Type B pancreatic cell (in vitro differentiated cells): Measurements from ENCODE around the gene IFIT3. TPM values are rescaled to one million over a fixed set of nuclear protein-coding genes. Genes with fewer than 3 reads are reported as not detected.

Source experiments
- DNase-seq: peaks from one replicate; pipeline ENCODE4 v3.0.0; 2021; ENCODE audit warnings: mixed read lengths; ENCODE audit not compliant: unreplicated experiment; ENCODE audit errors: extremely low spot score
- H3K27ac Mint-ChIP-seq: 2 replicates; pipeline ENCODE4 v1.8.0; 2021; ENCODE audit warnings: mild to moderate bottlenecking, mixed read lengths
- H3K27me3 Mint-ChIP-seq: 2 replicates; pipeline ENCODE4 v1.8.0; 2021; ENCODE audit warnings: mixed read lengths
- H3K36me3 Mint-ChIP-seq: 2 replicates; pipeline ENCODE4 v1.8.0; 2021; ENCODE audit warnings: mixed read lengths
- H3K4me1 Mint-ChIP-seq: one replicate; pipeline ENCODE4 v1.8.0; 2021; ENCODE audit warnings: mixed read lengths; ENCODE audit not compliant: unreplicated experiment
- H3K4me3 Mint-ChIP-seq: 2 replicates; pipeline ENCODE4 v1.8.0; 2021; ENCODE audit warnings: mild to moderate bottlenecking, mixed read lengths
- H3K9me3 Mint-ChIP-seq: 2 replicates; pipeline ENCODE4 v1.8.0; 2021; ENCODE audit warnings: mixed read lengths
- CTCF ChIP-seq: fragments of 200-600 bp; sonication (generic); conservative IDR thresholded peaks from 2 replicates; pipeline ENCODE4 v1.5.0; 2021; ENCODE audit warnings: antibody characterized with exemption, mild to moderate bottlenecking
- total RNA-seq: library from RNA; stranded (reverse); gene quantifications from 2 replicates; pipeline ENCODE4 v1.2.1, GENCODE V29; 2021; ENCODE audit warnings: low replicate concordance

The IFIT3 gene
- total RNA-seq, 1 donor from 2014 or later = 4.9 TPM

GRCh38 chr10:89304925-89305324 is 22.9 kb upstream of the IFIT3 start:
- TF ChIP-seq CTCF = no peak
- no peaks in the 10 kb centered on the region for H3K36me3 Mint-ChIP-seq
- H3K27ac Mint-ChIP-seq = no peak overlapping the region
- H3K4me1 Mint-ChIP-seq = peaks cover 10% of the 10 kb centered on the region
- no peak overlapping the region for H3K4me3 Mint-ChIP-seq
- H3K27me3 Mint-ChIP-seq = no peaks in the 10 kb centered on the region
- DNase-seq = no peak
- H3K9me3 Mint-ChIP-seq = no peaks in the 10 kb centered on the region

- no peak for DNase-seq
- no peak overlapping the region for H3K4me3 Mint-ChIP-seq
- peaks cover 10% of the 10 kb centered on the region for H3K4me1 Mint-ChIP-seq
- no peaks in the 10 kb centered on the region for H3K36me3 Mint-ChIP-seq
- no peaks in the 10 kb centered on the region for H3K9me3 Mint-ChIP-seq
- no peaks in the 10 kb centered on the region for H3K27me3 Mint-ChIP-seq
- H3K27ac Mint-ChIP-seq = no peak overlapping the region
- no peak for TF ChIP-seq CTCF
These were observed 21.9 kb upstream of the IFIT3 start for GRCh38 chr10:89305766-89306433.

- DNase-seq = no peak
- Mint-ChIP-seq H3K27me3 (no peaks in the 10 kb centered on the region), H3K9me3 (no peaks in the 10 kb centered on the region), H3K36me3 (no peaks in the 10 kb centered on the region), H3K4me3 (no peak overlapping the region), H3K4me1 (peaks cover 7% of the 10 kb centered on the region), H3K27ac (no peak overlapping the region)
- no peak for TF ChIP-seq CTCF
These were observed 21.1 kb upstream of the IFIT3 start for GRCh38 chr10:89306434-89307268.

- H3K9me3 Mint-ChIP-seq = no peaks in the 10 kb centered on the region
- no peaks in the 10 kb centered on the region for H3K36me3 Mint-ChIP-seq
- no peak overlapping the region for H3K27ac Mint-ChIP-seq
- TF ChIP-seq CTCF = no peak
- DNase-seq = no peak
- no peak overlapping the region for H3K4me3 Mint-ChIP-seq
- peaks cover 1% of the 10 kb centered on the region for H3K4me1 Mint-ChIP-seq
- no peaks in the 10 kb centered on the region for H3K27me3 Mint-ChIP-seq
These were observed 20.6 kb upstream of the IFIT3 start for GRCh38 chr10:89307269-89307577.

- H3K4me3 Mint-ChIP-seq = no peak overlapping the region
- H3K36me3 Mint-ChIP-seq = no peaks in the 10 kb centered on the region
- no peak for TF ChIP-seq CTCF
- H3K27ac Mint-ChIP-seq = no peak overlapping the region
- DNase-seq = no peak
- H3K4me1 Mint-ChIP-seq = no peaks in the 10 kb centered on the region
- H3K9me3 Mint-ChIP-seq = peaks cover under 1% of the 10 kb centered on the region
- H3K27me3 Mint-ChIP-seq = no peaks in the 10 kb centered on the region
These were observed 19.5 kb upstream of the IFIT3 start for GRCh38 chr10:89308266-89308665.
